Suppressor macrophage treated with lipopolysaccharide for 1 hour (primary cell): ENCODE results near the gene MAL.
"Not testable (repeated sequence)": the region's sequence is repeated elsewhere in the genome, so short reads cannot be mapped to it uniquely, and the experiment has no call there.

Experiments
- DNase-seq, 3 donors: peaks; one replicate each; pipeline ENCODE4 v3.0.0-alpha.2; 2020 to 2022

Gene MAL

GRCh38 chr2:95068256-95068655, 42.7 kb downstream of the MAL start:
- DNase-seq, result no peak

- DNase-seq, result no peak
These were observed 44.0 kb downstream of the MAL start for GRCh38 chr2:95069465-95069864.

GRCh38 chr2:95071856-95072255, 46.3 kb downstream of the MAL start:
- DNase-seq, result no peak

GRCh38 chr2:95072424-95072823, 46.9 kb downstream of the MAL start:
- no peak for DNase-seq

GRCh38 chr2:95073856-95074662, 48.6 kb downstream of the MAL start:
- DNase-seq, result no peak

GRCh38 chr2:95074663-95075439, 49.3 kb downstream of the MAL start:
- DNase-seq, result no peak

GRCh38 chr2:95075440-95076132, 50.1 kb downstream of the MAL start:
- no peak for DNase-seq

- peak; percentile 57 to 78 (median 61) for DNase-seq
These were observed 51.4 kb downstream of the MAL start for GRCh38 chr2:95076705-95077529.

- peak in 1 of 3 donors; percentile 5 for DNase-seq
These were observed 52.0 kb downstream of the MAL start for GRCh38 chr2:95077530-95077825.

GRCh38 chr2:95077861-95078603, 52.5 kb downstream of the MAL start:
- DNase-seq, result no peak

GRCh38 chr2:95079199-95079683, 53.7 kb downstream of the MAL start:
- peak in 2 of 3 donors; percentile 5 to 10 for DNase-seq

GRCh38 chr2:95082477-95082876, 57.0 kb downstream of the MAL start:
- no peak for DNase-seq

- DNase-seq, result no peak
These were observed 60.5 kb downstream of the MAL start for GRCh38 chr2:95086017-95086416.

GRCh38 chr2:95087379-95087778, 61.9 kb downstream of the MAL start:
- DNase-seq, result no peak

- no peak for DNase-seq
These were observed 66.5 kb downstream of the MAL start for GRCh38 chr2:95091885-95092555.

- not testable (repeated sequence) for DNase-seq
These were observed 72.8 kb downstream of the MAL start for GRCh38 chr2:95098273-95098672.

GRCh38 chr2:95099910-95100309, 74.4 kb downstream of the MAL start:
- DNase-seq, result no peak
